Breast epithelium (tissue), 3 donors: ENCODE data around the gene CCBE1.

Source experiments
- CTCF ChIP-seq, 3 donors: fragments of 450-650 bp; IDR thresholded peaks; one replicate each; pipeline ENCODE4 v1.5.1; 2016 to 2017; ENCODE audit warnings: antibody characterized with exemption in 3 of 3, mild to moderate bottlenecking in 3 of 3, moderate library complexity in 3 of 3
- POLR2AphosphoS5 ChIP-seq, 3 donors: sonication (generic); formaldehyde crosslinking; IDR thresholded peaks; one replicate each; pipeline ENCODE4 v1.6.1; 2017; ENCODE audit warnings: antibody characterized with exemption in 3 of 3

- no peak for TF ChIP-seq CTCF (IDR thresholded peaks at IDR 0.05)
- TF ChIP-seq POLR2AphosphoS5 (IDR thresholded peaks at IDR 0.05) = no peak
Measured at GRCh38 chr18:59606193-59607077, 90.8 kb downstream of the CCBE1 start.
